ENCODE results near the gene LIPG.

DNA sequence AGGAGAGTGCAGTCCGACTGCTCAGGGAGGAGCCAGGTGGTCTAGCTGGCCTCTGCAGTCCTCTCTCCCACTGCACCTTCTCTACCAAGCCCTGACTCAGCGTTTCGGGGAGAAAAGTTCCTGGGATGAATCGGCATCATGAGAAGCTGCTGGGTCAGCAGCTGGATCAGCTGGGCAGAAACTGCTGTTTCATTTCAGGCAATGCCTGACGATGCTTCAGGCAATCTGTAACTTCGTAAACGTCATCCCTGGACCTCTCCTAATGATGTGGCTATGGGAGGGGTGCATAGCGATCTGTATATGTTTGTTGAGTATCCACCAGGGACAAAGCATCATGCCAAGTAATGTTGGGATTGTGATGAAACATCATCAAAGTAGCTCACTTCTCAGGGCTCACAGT lies 20.7 kb downstream of the LIPG start:
- TF ChIP-seq CTCF (IDR thresholded peaks at IDR 0.05), result no peak
- TF ChIP-seq, protein P1, sequence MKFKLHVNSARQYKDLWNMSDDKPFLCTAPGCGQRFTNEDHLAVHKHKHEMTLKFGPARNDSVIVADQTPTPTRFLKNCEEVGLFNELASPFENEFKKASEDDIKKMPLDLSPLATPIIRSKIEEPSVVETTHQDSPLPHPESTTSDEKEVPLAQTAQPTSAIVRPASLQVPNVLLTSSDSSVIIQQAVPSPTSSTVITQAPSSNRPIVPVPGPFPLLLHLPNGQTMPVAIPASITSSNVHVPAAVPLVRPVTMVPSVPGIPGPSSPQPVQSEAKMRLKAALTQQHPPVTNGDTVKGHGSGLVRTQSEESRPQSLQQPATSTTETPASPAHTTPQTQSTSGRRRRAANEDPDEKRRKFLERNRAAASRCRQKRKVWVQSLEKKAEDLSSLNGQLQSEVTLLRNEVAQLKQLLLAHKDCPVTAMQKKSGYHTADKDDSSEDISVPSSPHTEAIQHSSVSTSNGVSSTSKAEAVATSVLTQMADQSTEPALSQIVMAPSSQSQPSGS (CRISPR knock-in tag; IDR thresholded peaks at IDR 0.05; ENCODE audit: borderline replicate concordance, low read depth), result no peak
- no peak for TF ChIP-seq FOXP1 (CRISPR knock-in tag; IDR thresholded peaks at IDR 0.05; ENCODE audit: borderline replicate concordance)
- TF ChIP-seq, protein P2, sequence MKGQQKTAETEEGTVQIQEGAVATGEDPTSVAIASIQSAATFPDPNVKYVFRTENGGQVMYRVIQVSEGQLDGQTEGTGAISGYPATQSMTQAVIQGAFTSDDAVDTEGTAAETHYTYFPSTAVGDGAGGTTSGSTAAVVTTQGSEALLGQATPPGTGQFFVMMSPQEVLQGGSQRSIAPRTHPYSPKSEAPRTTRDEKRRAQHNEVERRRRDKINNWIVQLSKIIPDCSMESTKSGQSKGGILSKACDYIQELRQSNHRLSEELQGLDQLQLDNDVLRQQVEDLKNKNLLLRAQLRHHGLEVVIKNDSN (CRISPR knock-in tag; IDR thresholded peaks at IDR 0.05), result no peak
- no peak for TF ChIP-seq USF2 (CRISPR knock-in tag; IDR thresholded peaks at IDR 0.05)
- no peak for TF ChIP-seq HMGXB4 (CRISPR knock-in tag; IDR thresholded peaks at IDR 0.05)
- TF ChIP-seq ELF4 (CRISPR knock-in tag; IDR thresholded peaks at IDR 0.05; ENCODE audit: low read depth), result no peak
- TF ChIP-seq ZBTB21 (CRISPR knock-in tag; IDR thresholded peaks at IDR 0.05; ENCODE audit: borderline replicate concordance), result no peak
- TF ChIP-seq ZNF138 (CRISPR knock-in tag; conservative IDR thresholded peaks at IDR 0.05), result no peak
- TF ChIP-seq SP1 (CRISPR knock-in tag; conservative IDR thresholded peaks at IDR 0.05), result no peak
- no peak for TF ChIP-seq CREB1 (CRISPR knock-in tag; IDR thresholded peaks at IDR 0.05)
- TF ChIP-seq NFYB (CRISPR knock-in tag; conservative IDR thresholded peaks at IDR 0.05; ENCODE audit: low read depth), result no peak
- no peak for TF ChIP-seq SMAD3 (CRISPR knock-in tag; IDR thresholded peaks at IDR 0.05; ENCODE audit: borderline replicate concordance)
